ENCODE data around the gene C1orf53.
"Not testable (repeated sequence)": the region's sequence is repeated elsewhere in the genome, so short reads cannot be mapped to it uniquely, and the experiment has no call there.

The C1orf53 gene

DNA sequence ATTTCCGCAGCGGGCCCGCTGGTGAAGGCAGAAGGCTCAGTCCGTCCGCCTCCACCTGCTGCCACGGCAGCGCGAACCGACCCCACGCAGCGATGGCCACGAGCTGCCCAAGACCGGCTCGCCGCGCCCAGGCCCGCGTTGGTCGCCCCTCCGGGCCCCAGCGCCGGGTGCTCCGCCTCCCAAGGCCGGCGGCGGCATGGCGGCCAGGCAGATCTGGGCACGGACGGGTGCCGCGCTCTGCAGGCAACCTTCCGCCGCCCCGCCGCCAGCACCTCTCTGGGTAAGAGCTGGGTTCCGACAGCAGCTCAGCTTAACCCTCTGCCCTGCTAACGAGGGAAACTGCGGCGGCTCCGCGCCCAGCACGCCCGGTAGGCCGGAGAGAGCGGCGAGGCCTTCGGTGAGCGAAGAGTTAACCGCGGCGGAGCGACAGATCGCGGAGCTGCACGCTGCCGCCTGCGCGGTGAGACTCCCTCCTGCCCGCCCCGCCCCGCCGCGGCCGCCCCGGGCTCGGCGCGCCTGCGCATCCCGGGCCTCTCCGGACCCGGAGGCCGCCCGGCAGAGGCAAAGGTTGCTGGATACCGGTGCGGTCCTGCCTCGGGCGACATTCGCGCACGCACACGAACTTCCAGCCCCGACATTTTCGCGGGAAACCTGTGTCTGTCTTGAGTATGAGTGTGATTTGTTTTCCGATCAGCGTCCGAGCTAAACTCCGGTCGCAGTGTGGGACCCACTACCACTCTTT is at the start of gene C1orf53:
TSS of gene C1orf53 (plus strand) at position 177 of the 742 bp plus-strand sequence. CDS start at position 197, 20 bp downstream.
- DNase-seq: peak; percentile 98

DNA sequence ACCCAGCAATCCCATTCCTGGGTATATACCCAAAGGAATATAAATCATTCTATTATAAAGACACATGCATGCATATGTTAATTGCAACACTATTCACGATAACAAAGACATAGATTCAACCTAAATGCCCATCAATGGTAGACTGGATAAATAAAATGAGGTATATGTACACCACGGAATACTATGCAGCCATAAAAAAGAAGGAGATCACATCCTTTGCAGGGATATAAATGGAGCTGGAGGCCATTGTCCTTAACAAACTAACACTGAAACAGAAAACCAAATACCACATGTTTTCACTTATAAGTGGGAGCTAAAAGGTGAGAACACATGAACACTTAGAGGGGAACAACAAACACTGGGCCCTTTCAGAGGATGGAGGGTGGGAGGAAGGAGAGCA is 46.7 kb upstream of the C1orf53 start:
- not testable (repeated sequence) for DNase-seq

DNA sequence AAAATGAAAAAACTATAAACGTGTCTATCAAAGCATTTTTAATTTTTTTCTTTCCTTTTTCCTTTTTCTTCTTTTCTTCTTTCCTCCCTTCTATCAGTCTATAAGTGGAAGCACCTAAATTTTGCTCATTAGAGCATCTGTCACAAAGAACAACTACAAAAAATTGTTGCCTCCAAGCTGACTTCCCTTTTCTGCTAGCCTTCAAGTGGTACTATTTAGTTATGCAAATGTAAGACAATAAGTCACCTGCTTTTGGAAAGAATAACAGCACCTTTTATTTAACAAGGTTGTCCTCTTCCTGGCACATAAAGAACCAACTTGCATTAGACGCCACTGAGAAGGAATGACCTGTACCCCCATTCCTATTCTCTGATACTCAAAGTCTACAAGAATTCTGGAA is 45.0 kb upstream of the C1orf53 start:
- DNase-seq: no peak

DNA sequence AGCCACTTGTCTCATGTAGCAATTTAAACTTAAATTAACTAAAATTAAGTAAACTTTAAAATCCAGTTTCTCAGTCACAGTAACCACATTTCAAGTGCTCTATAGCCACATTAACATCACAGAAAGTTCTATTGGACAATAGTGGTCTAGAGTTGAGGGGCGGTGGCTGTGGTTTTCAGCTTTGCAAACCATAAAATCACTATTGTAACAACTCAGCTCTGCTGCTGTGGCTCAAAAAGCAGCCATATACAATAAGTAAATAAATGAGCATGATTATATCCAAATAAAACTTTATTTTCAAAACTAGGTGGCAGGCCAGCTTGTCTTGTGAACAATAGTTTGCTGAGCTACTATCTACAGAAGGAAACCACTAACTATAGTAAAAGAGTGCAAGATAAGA is 43.4 kb upstream of the C1orf53 start:
- DNase-seq: no peak

GRCh38 chr1:197862221-197862620 is 40.2 kb upstream of the C1orf53 start:
- DNase-seq: no peak

- no peak for DNase-seq
Observed at GRCh38 chr1:197862671-197863070, 39.8 kb upstream of the C1orf53 start.

GRCh38 chr1:197865809-197866208 is 36.6 kb upstream of the C1orf53 start:
- DNase-seq: no peak

GRCh38 chr1:197868751-197869489 is 33.5 kb upstream of the C1orf53 start:
- peak; percentile 6 for DNase-seq

- no peak for DNase-seq
Observed at GRCh38 chr1:197869490-197870077, 32.8 kb upstream of the C1orf53 start.

GRCh38 chr1:197876894-197877293 is 25.5 kb upstream of the C1orf53 start:
- DNase-seq: no peak

GRCh38 chr1:197880385-197880784 is 22.0 kb upstream of the C1orf53 start:
- not testable (repeated sequence) for DNase-seq

GRCh38 chr1:197882241-197882640 is 20.2 kb upstream of the C1orf53 start:
- DNase-seq: not testable (repeated sequence)

DNA sequence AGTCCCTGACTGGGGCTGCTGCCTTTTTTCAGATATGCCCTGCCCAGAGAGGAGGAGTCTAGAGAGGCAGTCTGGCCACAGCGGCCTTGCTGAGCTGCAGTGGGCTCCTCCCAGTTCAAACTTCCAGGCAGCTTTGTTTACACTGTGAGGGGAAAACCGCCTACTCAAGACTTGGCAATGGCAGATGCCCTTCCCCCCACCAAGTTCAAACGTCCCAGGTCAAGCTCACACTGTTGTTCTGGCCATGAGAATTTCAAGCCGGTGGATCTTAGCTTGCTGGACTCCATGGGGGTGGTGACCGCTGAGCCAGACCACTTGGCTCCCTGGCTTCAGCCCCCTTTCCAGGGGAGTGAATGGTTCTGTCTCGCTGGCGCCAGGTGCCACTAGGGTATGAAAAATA is 18.3 kb upstream of the C1orf53 start:
- DNase-seq: no peak

GRCh38 chr1:197890936-197891335 is 11.5 kb upstream of the C1orf53 start:
- DNase-seq: no peak

GRCh38 chr1:197892684-197893083 is 9.7 kb upstream of the C1orf53 start:
- no peak for DNase-seq

DNA sequence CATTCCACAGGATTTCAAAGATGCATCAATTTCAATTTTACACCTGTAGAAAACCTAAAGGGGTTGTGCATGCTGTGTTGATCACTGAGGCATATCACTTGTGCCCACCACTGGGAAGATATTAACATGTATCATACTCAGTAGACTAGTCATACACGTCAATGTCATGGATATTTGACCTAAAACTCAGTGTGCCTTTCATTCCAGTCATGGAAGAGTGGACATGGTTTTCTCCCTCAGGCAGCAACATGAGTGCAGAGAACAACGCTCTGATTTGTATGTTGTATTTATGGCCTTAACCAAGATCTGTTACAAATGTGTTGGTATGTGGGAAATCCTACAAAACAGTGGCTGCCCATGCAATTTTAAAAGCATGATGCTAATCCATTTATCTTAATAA is 6.1 kb upstream of the C1orf53 start:
- DNase-seq: peak; percentile 19

DNA sequence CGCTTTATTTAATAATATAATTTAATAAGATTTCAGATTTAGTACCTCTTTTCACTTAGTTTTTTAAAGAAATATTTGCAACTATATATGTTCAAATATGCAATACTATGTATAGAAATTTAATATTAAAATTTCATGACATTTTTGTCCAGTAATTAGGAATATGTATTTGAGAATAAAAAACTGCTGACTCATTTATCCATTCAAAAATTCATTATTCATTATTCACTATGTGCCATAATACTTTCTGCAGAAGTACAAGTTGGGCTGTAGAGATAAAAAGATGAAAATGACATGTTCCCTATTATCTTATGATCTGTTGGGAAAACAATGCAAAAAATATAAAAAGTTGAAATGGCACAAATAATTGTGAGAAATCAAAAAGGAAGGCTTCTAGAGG is 3.4 kb upstream of the C1orf53 start:
- DNase-seq: no peak

- no peak for DNase-seq
Observed at GRCh38 chr1:197902131-197902453, 338 bp upstream of the C1orf53 start.

DNA sequence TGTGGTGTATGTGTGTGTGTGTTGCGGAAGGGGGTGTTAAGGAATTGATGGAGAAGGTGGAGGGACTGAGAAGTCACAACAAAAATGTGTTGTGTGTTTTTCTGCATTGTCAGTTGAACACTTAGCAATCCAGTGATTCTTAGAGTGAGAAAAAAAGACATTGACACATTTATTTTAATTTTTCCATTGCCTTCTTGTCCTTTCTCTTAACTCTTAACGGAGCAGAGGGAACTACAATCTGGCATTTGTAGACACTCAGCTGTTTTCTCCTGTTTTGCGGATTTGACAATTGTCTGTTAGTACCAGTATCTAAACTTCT is 725 bp downstream of the C1orf53 start:
- no peak for DNase-seq

DNA sequence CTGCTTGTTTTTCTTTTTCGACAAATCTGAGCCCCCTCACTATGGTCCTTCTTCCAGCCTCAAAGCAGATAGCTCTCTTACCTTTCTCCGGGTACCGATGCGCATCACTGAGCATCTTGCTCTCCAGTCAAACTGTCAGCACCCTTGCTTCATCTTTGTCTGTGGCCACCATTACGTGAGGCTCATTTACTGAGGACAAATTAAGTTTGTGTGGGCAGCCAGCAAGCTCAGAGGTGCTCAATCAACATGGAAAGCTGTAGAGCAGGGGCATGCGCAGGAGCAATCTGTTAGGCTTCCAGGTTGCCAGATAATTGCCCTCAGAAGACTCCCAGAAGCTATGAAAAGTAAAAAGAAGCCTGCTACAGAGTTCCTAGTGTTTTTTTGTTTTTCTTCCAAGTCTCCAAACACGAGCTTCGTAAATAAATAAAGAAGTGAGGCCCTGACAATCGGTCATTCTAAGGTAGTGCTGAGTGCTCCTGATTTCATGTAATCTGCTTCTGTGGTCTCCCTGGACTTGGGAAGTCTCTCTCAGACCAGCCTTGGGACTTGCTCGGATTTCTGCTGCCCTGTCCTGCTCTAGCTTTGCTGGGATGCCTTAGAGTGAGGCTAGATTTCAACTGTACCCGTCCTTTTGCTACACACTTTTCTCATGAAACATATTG is 1.8 kb downstream of the C1orf53 start:
- DNase-seq: peak; percentile 23

DNA sequence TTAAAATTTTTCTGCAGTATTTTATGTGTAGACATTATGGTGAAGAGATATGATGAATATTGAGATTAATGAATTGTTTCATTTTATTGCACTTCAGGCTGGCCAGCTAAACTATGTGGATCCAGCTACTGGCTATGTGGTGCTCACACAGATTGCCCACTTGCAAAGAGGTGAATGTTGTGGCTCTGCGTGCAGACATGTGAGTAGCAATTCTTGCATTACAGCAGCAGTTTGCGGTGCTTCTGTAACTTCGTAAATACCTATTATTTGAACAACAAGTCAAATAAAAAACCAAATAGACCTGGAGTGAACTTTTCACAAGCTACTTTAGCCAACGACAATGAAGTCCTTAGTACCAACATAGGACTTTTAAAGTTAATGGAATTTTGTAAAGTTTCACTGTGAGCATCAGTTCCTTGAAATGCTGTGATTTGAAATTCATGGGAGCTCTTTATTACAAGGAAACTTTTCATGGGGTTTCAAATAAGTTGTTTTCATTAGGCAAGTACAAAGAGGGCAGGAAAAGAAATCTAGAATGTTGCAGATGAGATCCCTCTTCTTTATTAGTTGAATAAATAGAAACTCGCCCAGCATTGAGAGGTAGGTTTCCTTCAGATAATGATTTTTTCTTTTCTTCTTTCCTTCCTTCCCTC is 3.4 kb downstream of the C1orf53 start:
- DNase-seq: no peak

- peak; percentile 22 for DNase-seq
Observed at GRCh38 chr1:197907846-197908616, 5.6 kb downstream of the C1orf53 start.

All from retina (tissue), 1 donor.